Measurements from ENCODE around the gene PDE6A. TPM values are rescaled to one million over a fixed set of nuclear protein-coding genes. Genes with fewer than 3 reads are reported as not detected.

Gene PDE6A
- total and polyA plus RNA-seq, 2 donors (not counting 3 experiments of a cell fraction or from before 2014, with no cell fraction given) = not detected

DNA sequence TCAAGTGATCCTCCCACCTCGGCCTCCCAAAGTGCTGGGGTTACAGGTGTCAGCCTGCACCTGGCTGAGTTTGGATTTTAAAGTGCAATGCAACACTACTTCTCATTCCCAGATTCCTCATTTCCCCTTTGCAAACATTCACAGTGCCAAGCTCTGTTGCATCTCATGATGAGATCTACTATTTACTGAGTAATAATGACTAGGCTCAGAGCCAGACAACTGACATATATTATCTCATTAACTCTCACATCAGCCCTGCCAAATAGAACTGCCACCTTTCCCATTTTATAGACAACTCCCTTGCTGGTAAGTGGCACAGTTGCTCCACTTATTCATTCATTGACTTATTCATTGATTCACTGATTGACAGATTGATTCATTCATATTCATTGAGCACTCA, 7.0 kb downstream of the PDE6A start:
- CTCF ChIA-PET = interaction anchor here (1.0 to 6.7 kb wide), 4 partner anchors 22 to 103 kb away, joined by 3 to 68 read pairs (median 5); partner anchors contain the start of gene SLC26A2
- peak; percentile 70 for TF ChIP-seq GATA2 (IDR thresholded peaks at IDR 0.05; ENCODE audit: insufficient read depth, insufficient read length, low read depth, low read length)
- TF ChIP-seq FOS (IDR thresholded peaks at IDR 0.05; ENCODE audit: borderline replicate concordance, insufficient read depth, low read length) = peak; percentile 27
- no peak for TF ChIP-seq EZH2 (IDR thresholded peaks at IDR 0.05; ENCODE audit: borderline replicate concordance, low read depth, low read length, severe bottlenecking)
- TF ChIP-seq POLR2AphosphoS5 (IDR thresholded peaks at IDR 0.05; ENCODE audit: insufficient read depth, low read depth, low read length) = no peak
- TF ChIP-seq, protein P1, sequence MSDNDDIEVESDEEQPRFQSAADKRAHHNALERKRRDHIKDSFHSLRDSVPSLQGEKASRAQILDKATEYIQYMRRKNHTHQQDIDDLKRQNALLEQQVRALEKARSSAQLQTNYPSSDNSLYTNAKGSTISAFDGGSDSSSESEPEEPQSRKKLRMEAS (IDR thresholded peaks at IDR 0.05; ENCODE audit: insufficient read depth, insufficient read length) = no peak
- no peak for TF ChIP-seq JUN (IDR thresholded peaks at IDR 0.05; ENCODE audit: borderline replicate concordance, insufficient read depth, insufficient read length, low read depth)
- no peak for TF ChIP-seq POLR2A (IDR thresholded peaks at IDR 0.05; ENCODE audit: low read depth, low read length)
- TF ChIP-seq, protein P2, sequence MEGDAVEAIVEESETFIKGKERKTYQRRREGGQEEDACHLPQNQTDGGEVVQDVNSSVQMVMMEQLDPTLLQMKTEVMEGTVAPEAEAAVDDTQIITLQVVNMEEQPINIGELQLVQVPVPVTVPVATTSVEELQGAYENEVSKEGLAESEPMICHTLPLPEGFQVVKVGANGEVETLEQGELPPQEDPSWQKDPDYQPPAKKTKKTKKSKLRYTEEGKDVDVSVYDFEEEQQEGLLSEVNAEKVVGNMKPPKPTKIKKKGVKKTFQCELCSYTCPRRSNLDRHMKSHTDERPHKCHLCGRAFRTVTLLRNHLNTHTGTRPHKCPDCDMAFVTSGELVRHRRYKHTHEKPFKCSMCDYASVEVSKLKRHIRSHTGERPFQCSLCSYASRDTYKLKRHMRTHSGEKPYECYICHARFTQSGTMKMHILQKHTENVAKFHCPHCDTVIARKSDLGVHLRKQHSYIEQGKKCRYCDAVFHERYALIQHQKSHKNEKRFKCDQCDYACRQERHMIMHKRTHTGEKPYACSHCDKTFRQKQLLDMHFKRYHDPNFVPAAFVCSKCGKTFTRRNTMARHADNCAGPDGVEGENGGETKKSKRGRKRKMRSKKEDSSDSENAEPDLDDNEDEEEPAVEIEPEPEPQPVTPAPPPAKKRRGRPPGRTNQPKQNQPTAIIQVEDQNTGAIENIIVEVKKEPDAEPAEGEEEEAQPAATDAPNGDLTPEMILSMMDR (IDR thresholded peaks at IDR 0.05; ENCODE audit: extremely low read depth in 1 of 2, insufficient read depth in 1 of 2, low read depth in 1 of 2, low read length in 2 of 2) = no peak
- H3K4me1 ChIP-seq (ENCODE audit: control insufficient read depth, extremely low read depth, insufficient read depth, low read length) = peaks cover 33% of the 10 kb centered on the region
- intact Hi-C loops (cut with micrococcal nuclease) (loop anchor here (2.0 to 5.0 kb wide), 3 partner anchors 23 to 53 kb away; no protein-coding TSS in a partner anchor), dilution Hi-C loops (cut with MboI; ENCODE audit: extremely low pct_ligation_motif_present, low sequenced_read_pairs) (no loop called here)
- H3K9me1 ChIP-seq (replicated peaks; ENCODE audit: control insufficient read depth, extremely low read depth, insufficient read depth, low read length) = no peaks in the 10 kb centered on the region
- FAIRE-seq (no peak), DNase-seq (ENCODE audit: low read depth, low spot score) (peak; percentile 59)
- no peak overlapping the region for H3K4me3 ChIP-seq (replicated peaks in 1 of 3; ENCODE audit: insufficient read depth in 1 of 3, low read depth in 1 of 3, low read length in 3 of 3)
- H4K20me1 ChIP-seq (replicated peaks; ENCODE audit: control insufficient read depth, extremely low read depth, insufficient read depth, low read length) = no peaks in the 10 kb centered on the region
- peak overlapping the region; percentile 6 for H3K9ac ChIP-seq (replicated peaks; ENCODE audit: extremely low read depth, insufficient read depth, low read length)
- H3K27ac ChIP-seq (ENCODE audit: insufficient read depth, low read depth, low read length) = peak overlapping the region; percentile 88
- H3K4me2 ChIP-seq (ENCODE audit: insufficient read depth, low read length) = peak overlapping the region; percentile 25
- POLR2A ChIA-PET = no interaction called here
- H3K27me3 ChIP-seq (ENCODE audit: control insufficient read depth in 2 of 2, insufficient read depth in 2 of 2, low read length in 2 of 2) = no peaks in the 10 kb centered on the region
- no peak overlapping the region for H2AFZ ChIP-seq (ENCODE audit: low read depth, low read length)
- no peaks in the 10 kb centered on the region for H3K79me2 ChIP-seq (ENCODE audit: control insufficient read depth, insufficient read depth, low read length)
- H3K9me3 ChIP-seq (replicated peaks; ENCODE audit: control insufficient read depth, insufficient read depth, low read length) = no peaks in the 10 kb centered on the region
- no peaks in the 10 kb centered on the region for H3K36me3 ChIP-seq (ENCODE audit: control insufficient read depth in 2 of 2, extremely low read depth in 1 of 2, insufficient read depth in 2 of 2, low read length in 2 of 2)
- no TSS peak for BruUV-seq (replicated peaks)
